ENCODE measurements around the gene FAM222A.

FAM222A gene

GRCh38 chr12:109773384-109774011, 59.9 kb downstream of the FAM222A start:
- DNase-seq (ENCODE audit: low spot score), result peak; percentile 27

GRCh38 chr12:109775172-109775881, 61.7 kb downstream of the FAM222A start:
- peak; percentile 90 for DNase-seq (ENCODE audit: low spot score)

GRCh38 chr12:109776624-109777023, 63.0 kb downstream of the FAM222A start:
- no peak for DNase-seq (ENCODE audit: low spot score)

GRCh38 chr12:109777544-109777943, 63.9 kb downstream of the FAM222A start:
- DNase-seq (ENCODE audit: low spot score), result peak; percentile 88

- DNase-seq (ENCODE audit: low spot score), result no peak
Observed at GRCh38 chr12:109778684-109779083, 65.1 kb downstream of the FAM222A start.

GRCh38 chr12:109779382-109779781, 65.8 kb downstream of the FAM222A start:
- no peak for DNase-seq (ENCODE audit: low spot score)

- no peak for DNase-seq (ENCODE audit: low spot score)
Observed at GRCh38 chr12:109781668-109782325, 68.2 kb downstream of the FAM222A start.

- DNase-seq (ENCODE audit: low spot score), result no peak
Observed at GRCh38 chr12:109782326-109782703, 68.7 kb downstream of the FAM222A start.

- DNase-seq (ENCODE audit: low spot score), result no peak
Observed at GRCh38 chr12:109783135-109783964, 69.7 kb downstream of the FAM222A start.

- no peak for DNase-seq (ENCODE audit: low spot score)
Observed at GRCh38 chr12:109783965-109784244, 70.3 kb downstream of the FAM222A start.

- no peak for DNase-seq (ENCODE audit: low spot score)
Observed at GRCh38 chr12:109785854-109786253, 72.2 kb downstream of the FAM222A start.

GRCh38 chr12:109786799-109787198, 73.2 kb downstream of the FAM222A start:
- no peak for DNase-seq (ENCODE audit: low spot score)

- DNase-seq (ENCODE audit: low spot score), result no peak
Observed at GRCh38 chr12:109789526-109790048, 76.0 kb downstream of the FAM222A start.

- DNase-seq (ENCODE audit: low spot score), result no peak
Observed at GRCh38 chr12:109792992-109793391, 79.4 kb downstream of the FAM222A start.

GRCh38 chr12:109793411-109793810, 79.8 kb downstream of the FAM222A start:
- no peak for DNase-seq (ENCODE audit: low spot score)

GRCh38 chr12:109793826-109794501, 80.3 kb downstream of the FAM222A start:
- DNase-seq (ENCODE audit: low spot score), result no peak

GRCh38 chr12:109795023-109795422, 81.4 kb downstream of the FAM222A start:
- DNase-seq (ENCODE audit: low spot score), result peak; percentile 48

GRCh38 chr12:109796057-109796456, 82.4 kb downstream of the FAM222A start:
- no peak for DNase-seq (ENCODE audit: low spot score)

GRCh38 chr12:109797905-109798669, 84.5 kb downstream of the FAM222A start:
- no peak for DNase-seq (ENCODE audit: low spot score)

GRCh38 chr12:109798691-109799090, 85.1 kb downstream of the FAM222A start:
- DNase-seq (ENCODE audit: low spot score), result no peak

GRCh38 chr12:109800536-109800935, 86.9 kb downstream of the FAM222A start:
- no peak for DNase-seq (ENCODE audit: low spot score)

Measured in AG08395 (cell line).